HG02938 (cell line): ENCODE measurements around the gene BANP.
"Not testable (repeated sequence)": the region's sequence is repeated elsewhere in the genome, so short reads cannot be mapped to it uniquely, and the experiment has no call there.

Source experiments
- ATAC-seq: cut with Tn5 transposase; IDR thresholded peaks from one replicate; pipeline ENCODE4 v1.9.1; 2021; ENCODE audit warnings: mild to moderate bottlenecking, moderate library complexity; ENCODE audit not compliant: unreplicated experiment

The BANP gene

GRCh38 chr16:87990254-87990653, 39.0 kb downstream of the BANP start:
- not testable (repeated sequence) for ATAC-seq

- not testable (repeated sequence) for ATAC-seq
These were observed 40.9 kb downstream of the BANP start for GRCh38 chr16:87992142-87992541.

GRCh38 chr16:87993901-87994300, 42.7 kb downstream of the BANP start:
- ATAC-seq: no peak

GRCh38 chr16:87995644-87996043, 44.4 kb downstream of the BANP start:
- no peak for ATAC-seq

- no peak for ATAC-seq
These were observed 46.0 kb downstream of the BANP start for GRCh38 chr16:87996962-87997880.

- ATAC-seq: not testable (repeated sequence)
These were observed 47.1 kb downstream of the BANP start for GRCh38 chr16:87998184-87998793.

GRCh38 chr16:87998992-87999391, 47.8 kb downstream of the BANP start:
- not testable (repeated sequence) for ATAC-seq

GRCh38 chr16:88002211-88002610, 51.0 kb downstream of the BANP start:
- no peak for ATAC-seq

- no peak for ATAC-seq
These were observed 51.5 kb downstream of the BANP start for GRCh38 chr16:88002749-88003148.

- ATAC-seq: no peak
These were observed 52.1 kb downstream of the BANP start for GRCh38 chr16:88003316-88003715.

- ATAC-seq: no peak
These were observed 52.5 kb downstream of the BANP start for GRCh38 chr16:88003736-88004135.

- ATAC-seq: no peak
These were observed 53.2 kb downstream of the BANP start for GRCh38 chr16:88004391-88004790.

GRCh38 chr16:88005181-88005581, 53.9 kb downstream of the BANP start:
- no peak for ATAC-seq

GRCh38 chr16:88005968-88006367, 54.7 kb downstream of the BANP start:
- ATAC-seq: no peak

- ATAC-seq: no peak
These were observed 56.1 kb downstream of the BANP start for GRCh38 chr16:88007321-88007731.

- ATAC-seq: no peak
These were observed 57.6 kb downstream of the BANP start for GRCh38 chr16:88008840-88009239.

GRCh38 chr16:88009563-88010342, 58.5 kb downstream of the BANP start:
- no peak for ATAC-seq

GRCh38 chr16:88010343-88010967, 59.2 kb downstream of the BANP start:
- ATAC-seq: no peak

- ATAC-seq: no peak
These were observed 59.8 kb downstream of the BANP start for GRCh38 chr16:88010968-88011483.

- ATAC-seq: no peak
These were observed 61.1 kb downstream of the BANP start for GRCh38 chr16:88012360-88012759.
